Stimulated activated CD8-positive, alpha-beta memory T cell treated with anti-CD3 and anti-CD28 coated beads, Interleukin-15, amount 100 ng/mL, for 48 hours (primary cell): ENCODE measurements around the gene SIK3.

Experiments used
- DNase-seq, 2 donors: peaks; one replicate each; pipeline ENCODE4 v3.0.0-alpha.2; 2020; ENCODE audit warnings: low read depth in 2 of 2

The SIK3 gene

DNA sequence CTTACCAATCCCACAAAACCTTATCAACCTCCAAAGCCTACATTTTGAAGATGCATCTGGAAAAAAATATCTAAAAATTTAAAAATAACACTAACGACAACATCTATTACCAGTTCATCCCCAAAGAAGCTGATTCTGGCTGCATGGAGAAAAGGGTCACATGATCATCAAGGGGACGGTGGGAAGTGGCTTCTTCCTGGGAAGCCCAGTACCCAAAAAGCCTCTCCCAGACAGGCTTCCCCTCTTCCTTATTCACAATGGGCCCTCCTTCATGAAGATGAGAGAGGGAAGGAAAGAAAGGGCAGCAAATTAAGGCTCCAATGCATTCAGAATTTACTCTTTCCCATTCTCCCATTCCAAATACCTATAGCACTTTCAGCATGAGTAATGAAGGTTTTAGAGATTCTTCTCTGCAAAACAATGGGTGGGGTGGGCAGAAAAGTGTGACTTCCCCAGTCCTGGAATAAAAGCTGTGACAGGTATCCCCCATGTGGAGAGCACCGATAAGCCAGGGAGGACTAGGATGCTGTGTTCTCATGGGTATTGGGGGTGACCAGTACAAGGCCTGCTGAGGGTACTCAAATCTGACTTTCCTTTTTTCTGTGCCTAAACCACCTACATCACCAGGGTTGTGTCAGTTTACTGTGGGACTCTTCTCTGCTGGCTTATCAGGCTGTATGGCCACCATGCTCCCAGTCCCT, 88.2 kb downstream of the SIK3 start:
- DNase-seq = no peak

DNA sequence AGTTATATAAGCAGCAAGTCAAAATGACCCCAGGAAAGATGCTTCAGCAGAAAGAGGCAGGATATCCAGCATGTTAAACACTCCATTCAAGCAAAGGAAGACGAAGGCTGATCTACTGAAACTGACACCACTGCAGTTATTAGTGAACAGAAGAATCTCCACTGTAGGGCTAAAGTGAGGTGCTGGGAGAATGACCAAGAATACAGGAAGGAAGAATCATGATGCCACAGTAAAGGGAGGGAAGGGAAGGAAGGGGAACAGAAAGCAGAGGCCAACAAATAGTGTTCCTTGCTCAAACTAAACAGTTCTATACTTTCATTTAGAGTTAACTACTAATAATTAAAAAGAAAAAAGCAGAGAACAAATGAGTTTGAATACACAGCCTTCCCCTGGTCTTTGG, 92.5 kb downstream of the SIK3 start:
- no peak for DNase-seq

DNA sequence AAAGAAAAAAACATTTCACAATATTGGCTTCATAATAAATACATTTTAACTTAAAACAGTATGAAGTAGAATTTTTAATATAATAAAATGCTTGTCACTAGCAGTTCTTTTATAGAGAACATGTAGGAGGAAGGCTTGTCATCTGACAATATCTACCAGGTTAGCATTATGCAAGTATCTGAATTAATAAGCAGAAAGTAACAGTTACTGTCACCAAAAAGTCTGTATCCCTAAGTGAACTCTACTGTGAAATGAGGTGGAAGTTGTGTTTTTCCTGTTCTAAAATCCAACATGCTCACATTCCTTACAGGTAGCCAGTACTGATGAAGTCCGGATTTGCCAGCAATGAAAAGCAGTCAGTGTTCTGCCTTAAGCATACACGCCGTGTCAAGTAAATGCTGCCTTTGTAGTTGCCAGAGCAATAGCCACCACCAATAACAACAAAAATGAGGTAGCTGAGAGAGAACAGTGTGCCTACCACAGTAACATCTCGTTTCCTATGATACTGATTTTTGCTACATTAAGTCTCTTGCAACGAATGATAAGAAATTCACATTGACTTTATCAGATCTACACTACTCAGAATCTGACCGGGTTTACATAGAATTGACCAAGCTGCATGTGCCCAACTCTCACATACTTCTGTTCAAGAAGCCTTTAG, 95.5 kb downstream of the SIK3 start:
- no peak for DNase-seq

GRCh38 chr11:117000014-117000737, 98.1 kb downstream of the SIK3 start:
- DNase-seq = no peak

DNA sequence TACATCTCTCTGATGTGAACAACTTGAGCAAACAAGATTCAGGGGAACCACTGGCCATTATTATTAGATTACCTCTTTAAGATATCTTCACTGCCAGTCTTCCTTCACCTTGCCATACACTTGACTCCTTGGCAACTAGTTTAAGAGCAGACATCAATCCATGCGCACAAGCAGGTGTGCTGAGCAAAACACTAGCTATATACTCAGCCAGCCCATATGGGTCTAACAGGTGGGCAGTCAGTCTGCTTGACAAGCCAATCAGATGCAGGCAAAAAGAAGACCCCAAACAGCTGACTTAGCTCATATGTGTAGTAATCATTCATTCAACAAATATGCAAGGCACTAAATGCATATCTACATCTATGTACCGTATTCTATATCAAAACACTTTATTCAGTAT, 101.2 kb downstream of the SIK3 start:
- no peak for DNase-seq

GRCh38 chr11:116994195-116994594, 104.0 kb downstream of the SIK3 start:
- DNase-seq = no peak

- no peak for DNase-seq
Measured at GRCh38 chr11:116993599-116993998, 104.6 kb downstream of the SIK3 start.

- no peak for DNase-seq
Measured at GRCh38 chr11:116991491-116991890, 106.7 kb downstream of the SIK3 start.

GRCh38 chr11:116990811-116991210, 107.4 kb downstream of the SIK3 start:
- no peak for DNase-seq

DNA sequence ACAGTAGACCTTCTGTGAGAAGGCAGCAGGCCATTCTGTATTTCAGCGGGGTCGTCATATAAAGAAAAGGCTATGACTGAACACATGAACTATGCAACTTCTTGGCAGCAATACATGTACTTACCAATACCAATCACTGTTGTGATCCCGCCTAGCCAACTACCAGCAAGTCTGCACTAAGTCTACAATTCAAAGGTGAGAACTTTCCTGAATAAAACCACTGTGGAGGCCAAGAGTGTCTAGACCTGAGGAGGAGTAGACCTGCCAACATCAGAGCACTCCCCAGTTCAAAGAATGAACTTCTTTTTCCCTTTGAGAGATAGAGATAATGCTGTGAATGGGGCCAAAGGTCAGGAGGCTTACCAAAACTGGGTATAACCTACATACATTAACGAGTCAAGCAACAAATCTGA, 108.2 kb downstream of the SIK3 start:
- no peak for DNase-seq

- no peak for DNase-seq
Measured at GRCh38 chr11:116989184-116989583, 109.0 kb downstream of the SIK3 start.

- DNase-seq = no peak
Measured at GRCh38 chr11:116986521-116987105, 111.6 kb downstream of the SIK3 start.

- DNase-seq = no peak
Measured at GRCh38 chr11:116984589-116984988, 113.6 kb downstream of the SIK3 start.

GRCh38 chr11:116984186-116984585, 114.0 kb downstream of the SIK3 start:
- no peak for DNase-seq

- no peak for DNase-seq
Measured at GRCh38 chr11:116981266-116981885, 116.9 kb downstream of the SIK3 start.

GRCh38 chr11:116980136-116980793, 118.0 kb downstream of the SIK3 start:
- DNase-seq = no peak

DNA sequence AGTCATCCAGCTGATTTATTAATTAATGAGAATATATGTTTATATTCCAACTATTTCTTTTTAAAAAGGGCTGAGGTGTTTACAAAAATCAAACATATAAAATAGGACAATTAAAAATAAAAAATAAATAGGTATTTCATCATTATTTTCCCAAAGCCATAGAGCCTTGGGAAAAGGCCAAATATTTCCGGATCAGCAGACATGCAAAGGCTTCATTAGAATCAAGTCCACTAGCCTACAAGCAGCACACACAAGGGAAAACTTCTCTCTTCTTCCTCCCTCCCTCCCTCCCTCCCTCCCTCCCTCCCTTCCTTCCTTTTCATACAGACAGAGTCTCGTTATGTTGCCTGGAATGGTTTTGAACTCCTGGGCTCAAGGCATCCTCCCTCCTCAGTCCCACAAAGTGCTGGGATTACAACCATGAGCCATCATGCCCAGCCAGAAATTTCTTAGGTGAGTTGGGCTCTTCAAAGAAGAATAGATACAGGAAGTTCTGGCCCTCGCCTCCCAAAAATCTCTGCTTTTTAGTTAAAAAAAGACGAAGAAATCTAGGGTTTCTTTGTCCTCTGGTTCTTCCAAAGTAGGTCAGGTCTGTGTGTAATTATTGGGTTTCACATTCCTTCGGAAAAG, 121.2 kb downstream of the SIK3 start:
- DNase-seq = no peak

DNA sequence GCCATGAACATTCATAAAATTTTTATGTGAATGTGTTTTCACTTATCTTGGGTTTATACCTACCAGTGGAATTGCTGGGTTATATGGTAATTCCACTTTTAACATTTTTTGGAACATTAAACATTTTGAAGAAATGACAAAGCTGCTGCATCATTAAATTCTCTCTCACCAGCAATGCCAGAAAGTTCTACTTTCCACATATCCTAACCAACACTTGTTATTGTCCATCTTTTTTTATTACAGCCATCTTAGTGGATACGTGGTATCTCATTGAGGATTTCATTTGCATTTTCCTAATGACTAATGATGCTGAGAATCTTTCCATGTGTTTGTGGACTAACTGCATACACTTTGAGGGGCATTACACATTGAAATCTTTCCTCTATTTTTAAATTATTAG, 122.6 kb downstream of the SIK3 start:
- no peak for DNase-seq

DNA sequence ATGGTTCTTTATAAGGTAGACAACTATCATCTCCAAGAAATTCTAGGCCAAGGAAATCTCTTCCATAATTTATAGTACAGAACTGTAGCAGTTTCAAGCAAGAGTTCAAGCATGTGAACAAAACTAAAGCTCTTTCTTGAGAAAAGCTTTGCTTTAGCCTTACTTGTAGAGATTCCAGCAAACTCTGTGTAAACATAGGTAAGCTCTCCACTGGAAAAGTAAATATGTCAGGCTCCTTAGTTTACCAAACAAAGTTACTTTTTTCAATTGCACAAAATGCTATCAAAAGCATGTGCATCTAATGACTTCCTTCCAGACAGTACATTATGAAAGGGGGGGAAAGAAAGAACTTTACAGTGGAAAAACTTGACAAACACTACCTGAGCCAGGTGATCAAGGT, 125.0 kb downstream of the SIK3 start:
- no peak for DNase-seq

DNA sequence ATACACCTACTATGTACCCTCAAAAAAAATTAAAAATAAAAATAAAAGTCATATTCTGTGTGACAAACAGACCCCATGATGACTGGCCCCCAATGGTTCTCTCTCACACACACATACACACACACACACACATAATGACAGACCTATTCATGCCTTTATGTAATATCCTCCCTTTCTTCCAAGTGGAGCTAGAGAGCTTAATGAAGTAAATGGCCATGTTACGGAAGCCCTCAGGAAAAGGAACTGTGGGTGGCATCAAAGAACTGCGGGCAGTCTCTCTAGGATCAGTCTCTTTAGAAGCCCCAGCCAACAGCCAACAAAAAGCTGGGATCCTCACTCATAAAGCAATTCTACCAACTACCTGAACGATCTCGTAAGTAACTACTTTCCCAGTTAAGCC, 125.5 kb downstream of the SIK3 start:
- DNase-seq = no peak
